OCI-LY3 (cell line): Measurements from ENCODE around the gene PLLP.

Experiments
- CTCF ChIP-seq: fragments of 200-600, 300-600 bp; sonication (generic); IDR thresholded peaks from 2 replicates; pipeline ENCODE4 v1.5.1; 2014; ENCODE audit warnings: antibody characterized with exemption, low read length, low read depth
- EZH2phosphoT487 ChIP-seq: fragments of 200-600 bp; shearing (Covaris generic); IDR thresholded peaks from 2 replicates; pipeline ENCODE4 v1.6.1; 2018; ENCODE audit warnings: antibody characterized with exemption, mixed run types, low read depth

- TF ChIP-seq CTCF, result no peak
- no peak for TF ChIP-seq EZH2phosphoT487
Measured at GRCh38 chr16:57283959-57284208, 588 bp downstream of the PLLP start.
